Heart right ventricle (tissue), 16 donors: ENCODE results near the gene GATM. TPM values are rescaled to one million over a fixed set of nuclear protein-coding genes. Genes with fewer than 3 reads are reported as not detected.

ENCODE experiments used
- ATAC-seq, 8 donors: fragments of 200-7000 bp; cut with Tn5 transposase; one replicate each; pipeline ENCODE4 v1.9.1; 2020; ENCODE audit warnings: mild to moderate bottlenecking in 8 of 8, moderate library complexity in 8 of 8, moderate number of reproducible peaks in 1 of 8
- DNase-seq, 2 donors: peaks; one replicate each; pipeline ENCODE4 v3.0.0-alpha.2; 2020
- H3K27ac ChIP-seq, 10 donors: fragments of 200-600 bp; sonication (generic) in 2 of 10; one replicate each; pipeline versions ENCODE4 v1.5.0 to v1.8.0; 2020 to 2022; ENCODE audit warnings: mild to moderate bottlenecking in 3 of 10
- H3K27me3 ChIP-seq, 7 donors: fragments of 200-600 bp; one replicate each; pipeline ENCODE4 v1.8.0; 2021 to 2022; ENCODE audit warnings: mild to moderate bottlenecking in 2 of 7
- H3K36me3 ChIP-seq, 9 donors: fragments of 200-600 bp; sonication (generic) in 1 of 9; one replicate each; pipeline versions ENCODE4 v1.5.0 to v1.8.0; 2020 to 2022; ENCODE audit warnings: mild to moderate bottlenecking in 2 of 9
- H3K4me1 ChIP-seq, 9 donors: fragments of 200-600 bp; sonication (generic) in 1 of 9; one replicate each; pipeline versions ENCODE4 v1.5.0 to v1.8.0; 2020 to 2022; ENCODE audit warnings: mild to moderate bottlenecking in 4 of 9
- H3K4me3 ChIP-seq, 10 donors: fragments of 200-600 bp; sonication (generic) in 2 of 10; one replicate each; pipeline versions ENCODE4 v1.5.0 to v1.8.0; 2020 to 2022; ENCODE audit warnings: mild to moderate bottlenecking in 7 of 10, moderate library complexity in 2 of 10
- H3K9me3 ChIP-seq, 11 donors: fragments of 200-600 bp in 10 of 11; sonication (generic) in 2 of 11; one replicate each; pipeline versions ENCODE4 v1.5.0 to v1.8.0; 2013 to 2022; ENCODE audit warnings: mild to moderate bottlenecking in 2 of 11, control low read depth in 1 of 11, moderate library complexity in 1 of 11
- CTCF ChIP-seq, 9 donors: fragments of 200-600 bp; sonication (generic) in 2 of 9; IDR thresholded peaks; one replicate each; pipeline versions ENCODE4 v1.5.0 to v1.8.0; 2021 to 2022; ENCODE audit warnings: antibody characterized with exemption in 9 of 9, mild to moderate bottlenecking in 5 of 9, moderate library complexity in 1 of 9
- WGBS, 2 donors: extraction: QIAGEN DNeasy Blood & Tissue Kit; methylation state at CpG; one replicate each; pipeline ENCODE4 v1.1.7; 2013; ENCODE audit warnings: inconsistent platforms in 1 of 2; 5-methylcytosine and 5-hydroxymethylcytosine counted together
- intact Hi-C, 10 donors: fragments of 100-400 bp; cut with DNase I; formaldehyde crosslinking; loops; one replicate each; pipeline versions ENCODE4 v1.11.1 to v1.14.2; 2022
- polyA plus RNA-seq, 2 donors: library from polyadenylated mRNA; stranded (reverse); fragments of 200-250 nt; gene quantifications; one replicate each; pipeline ENCODE4 v1.2.3, GENCODE V29; 2013
- total RNA-seq, 10 donors: library from RNA; stranded (reverse); fragmentation: NEBNext Ultra II Directional in 3 of 10; extraction: Animal tissue kit (Norgen Biotek cat#: 25700) in 3 of 10; gene quantifications; one replicate each; pipeline versions ENCODE4 v1.2.1 to v1.2.4, GENCODE V29; 2021 to 2023
- donor health status: Arrhythmogenic right ventricular cardiomyopathy.
- donor health status: ischemic (EF 13 %, LVEDD 7.1; RV severe dilation, severe dysfunction).
- donor health status: healthy with polysubstance abuse.
- donor health status: DM: no; HTN: yes; CAD: no.
- donor health status: DM: no; HTN: no; CAD: no.
- donor health status: ischemic (EF 25% LVEDD 6.9; RV normal size, moderate dysfunction).
- donor health status: ischemic (EF 25% LVEDD 5.7; RV mildly dilated, moderate dysfunction).
- donor health status: healthy.
- donor health status: DM: yes; HTN: yes; CAD: no.
- donor health status: Ischemic cardiomyopathy.
- donor health status: ischemic (EF 35%, LVEDD 5.7; RV mildly dilated, moderate dysfunction).
- donor health status: nonischemic (EF 11% LVEDD 7.7; RV severe dilation, severe dysfunction).
- donor health status: DM: yes; HTN: yes; CAD: no.
- donor health status: PGD.
- donor health status: ischemic (EF 29% LVEDD 5.4; RV normal size, mild dysfunction).
- donor health status: nonischemic (EF 23%, LVEDD 6.1; RV moderate dilation, normal function).

Gene GATM
- total and polyA plus RNA-seq, 12 donors = 4.7 to 97.8 (median 27.4) TPM

GRCh38 chr15:45407786-45408185 is 29.4 kb upstream of the GATM start:
- Histone ChIP-seq H3K4me1 (peaks cover 0 to 25% (median 21%) of the 10 kb centered on the region in 9 donors), H3K27me3 (no peaks in the 10 kb centered on the region), H3K9me3 (no peaks in the 10 kb centered on the region), H3K36me3 (peaks cover 0 to 81% (median 42%) of the 10 kb centered on the region in 9 donors), H3K27ac (no peak overlapping the region), H3K4me3 (no peak overlapping the region)
- DNase-seq = no peak
- no peak for ATAC-seq
- no peak for TF ChIP-seq CTCF (IDR thresholded peaks at IDR 0.05)
- 91 to 98% methylated on average over 1 of the region's 1 CpG for WGBS, 2 donors
- intact Hi-C loops = loop anchor here in 1 of 10 donors (10.0 kb wide), 1 partner anchor 243 kb away; no protein-coding TSS in a partner anchor

- TF ChIP-seq CTCF (IDR thresholded peaks at IDR 0.05) = no peak
- Histone ChIP-seq H3K36me3 (peaks cover 0 to 35% (median 24%) of the 10 kb centered on the region in 9 donors), H3K27me3 (no peaks in the 10 kb centered on the region), H3K9me3 (no peaks in the 10 kb centered on the region), H3K27ac (peak overlapping the region in 9 of 10 donors; percentile 82 to 95 (median 92)), H3K4me3 (peak overlapping the region; percentile 70 to 96 (median 92)), H3K4me1 (peaks cover 0 to 33% (median 28%) of the 10 kb centered on the region in 9 donors)
- DNase-seq (peak; percentile 18 to 37), ATAC-seq (peak; percentile 2 to 73 (median 22))
- intact Hi-C loops = loop anchor here in 9 of 10 donors (1.0 to 10.0 kb wide), 8 partner anchors 96 to 241 kb away; partner anchors contain the start of gene BLOC1S6 (in 1 of the 9)
- 1% methylated on average over 76 to 79 of the region's 79 CpGs for WGBS, 2 donors
Measured at GRCh38 chr15:45402955-45403877, 24.9 kb upstream of the GATM start.

GRCh38 chr15:45402162-45402954 is 24.0 kb upstream of the GATM start:
- H3K9me3 ChIP-seq = no peaks in the 10 kb centered on the region
- no peaks in the 10 kb centered on the region for H3K27me3 ChIP-seq
- peak overlapping the region; percentile 70 to 96 (median 92) for H3K4me3 ChIP-seq
- peaks cover 0 to 26% (median 16%) of the 10 kb centered on the region in 9 donors for H3K36me3 ChIP-seq
- intact Hi-C loops = loop anchor here in 9 of 10 donors (1.0 to 10.0 kb wide), 8 partner anchors 95 to 240 kb away; partner anchors contain the start of gene BLOC1S6 (in 1 of the 9)
- DNase-seq = peak; percentile 95 to 98
- TF ChIP-seq CTCF (IDR thresholded peaks at IDR 0.05) = peak in 1 of 9 donors; percentile 4
- 0 to 1% methylated on average over 71 to 84 of the region's 84 CpGs for WGBS, 2 donors
- peaks cover 0 to 33% (median 28%) of the 10 kb centered on the region in 9 donors for H3K4me1 ChIP-seq
- ATAC-seq = peak; percentile 98 to 99 (median 98)
- H3K27ac ChIP-seq = peak overlapping the region; percentile 61 to 95 (median 92)
